ENCODE results near the gene B3GALT5.

B3GALT5 gene

DNA sequence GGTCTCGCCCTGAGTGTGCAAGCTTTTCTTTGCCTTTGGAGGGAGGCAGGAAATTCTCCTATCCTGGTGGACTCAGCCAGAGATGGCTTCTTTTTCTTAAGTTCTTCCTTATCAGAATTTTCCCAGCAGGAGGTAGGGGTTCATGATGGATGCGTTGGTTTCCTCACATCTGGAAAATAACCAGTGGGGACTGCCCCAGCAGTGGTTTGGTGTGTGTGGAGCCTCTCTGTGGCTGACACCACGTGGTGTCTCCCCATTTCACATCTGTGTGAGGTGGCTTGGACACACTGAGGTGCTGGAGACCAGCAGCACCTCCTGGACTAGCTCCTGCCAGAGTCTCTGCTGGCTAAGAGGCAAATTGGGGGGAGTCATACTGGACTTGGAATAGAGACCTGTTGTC is 32.6 kb downstream of the B3GALT5 start:
- no peak for DNase-seq (ENCODE audit: low read depth)

DNA sequence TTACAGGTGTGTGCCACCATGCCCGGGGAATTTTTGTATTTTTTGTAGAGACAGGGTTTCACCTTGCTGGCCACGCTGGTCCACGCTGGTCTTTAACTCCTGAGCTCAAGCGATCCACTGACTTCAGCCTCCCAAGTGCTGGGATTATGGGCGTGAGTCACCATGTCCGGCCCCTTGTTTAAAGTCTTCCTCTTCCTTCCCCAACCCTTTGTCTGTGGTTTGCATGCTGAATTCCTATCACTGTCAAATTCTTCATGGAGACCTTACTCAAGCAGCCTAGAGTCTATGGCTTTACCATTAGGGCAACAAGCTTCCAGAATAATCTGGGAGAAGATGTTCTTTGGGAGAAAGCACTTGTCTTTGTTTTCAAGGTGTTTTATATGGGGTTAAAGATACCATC is 34.7 kb downstream of the B3GALT5 start:
- DNase-seq (ENCODE audit: low read depth) = no peak

DNA sequence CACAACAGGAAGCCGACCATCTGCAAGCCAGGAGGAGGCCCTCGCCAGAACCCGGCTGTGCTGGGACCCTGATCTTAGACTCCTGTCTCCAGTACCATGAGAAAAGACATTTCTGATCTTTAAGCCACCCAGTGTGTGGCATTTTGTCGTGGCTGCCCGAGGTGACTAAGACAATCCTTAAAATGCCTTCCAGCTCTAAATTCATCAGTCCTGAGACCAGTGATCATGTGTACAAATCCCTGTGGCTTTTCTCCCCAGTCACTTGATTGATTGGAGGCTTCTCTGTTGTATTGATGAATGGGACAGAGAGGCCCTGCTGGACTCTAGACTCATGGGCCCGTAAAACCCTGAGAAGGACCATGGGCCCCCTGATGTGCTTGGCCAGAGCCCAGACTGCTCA is 36.1 kb downstream of the B3GALT5 start:
- DNase-seq (ENCODE audit: low read depth) = no peak

DNA sequence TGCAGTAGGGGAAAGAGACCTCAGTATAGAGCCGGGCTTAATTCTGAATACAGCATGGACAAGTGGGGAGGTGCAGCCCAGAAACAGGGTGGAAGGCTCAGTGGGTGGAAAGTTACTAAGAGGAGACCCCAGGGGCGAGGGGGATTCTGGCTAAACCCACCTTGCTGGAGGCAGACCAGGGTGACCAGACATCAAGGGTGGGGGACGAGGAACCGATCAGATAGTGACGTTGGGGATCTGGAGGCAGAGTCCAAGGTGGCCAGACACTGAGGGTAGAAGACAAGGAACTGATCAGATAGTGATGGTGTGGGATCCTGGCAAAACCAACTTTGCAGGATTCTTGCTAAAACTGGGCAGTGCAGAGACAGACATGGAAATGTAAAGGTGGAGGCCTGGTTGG is 36.8 kb downstream of the B3GALT5 start:
- DNase-seq (ENCODE audit: low read depth) = no peak

DNA sequence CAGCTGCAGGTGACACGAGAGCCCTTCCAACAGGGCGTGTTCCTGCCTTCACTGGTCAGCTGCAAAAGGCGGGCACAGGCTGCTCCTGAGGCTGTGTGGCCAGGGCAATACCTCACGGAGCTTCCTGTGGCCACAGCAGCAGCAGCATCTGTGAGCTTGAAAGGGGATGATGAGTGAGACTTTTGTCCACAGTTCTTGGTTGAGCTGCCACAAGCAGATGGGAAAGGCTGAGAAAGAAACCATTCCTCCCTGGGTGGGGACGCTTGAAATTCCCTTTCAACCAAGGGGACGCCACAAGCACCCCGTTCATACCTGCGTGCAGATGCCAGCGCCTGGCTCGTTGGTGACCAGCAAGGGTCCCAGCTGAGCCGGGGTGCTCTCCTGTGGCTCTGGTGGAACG is 37.6 kb downstream of the B3GALT5 start:
- DNase-seq (ENCODE audit: low read depth) = no peak

DNA sequence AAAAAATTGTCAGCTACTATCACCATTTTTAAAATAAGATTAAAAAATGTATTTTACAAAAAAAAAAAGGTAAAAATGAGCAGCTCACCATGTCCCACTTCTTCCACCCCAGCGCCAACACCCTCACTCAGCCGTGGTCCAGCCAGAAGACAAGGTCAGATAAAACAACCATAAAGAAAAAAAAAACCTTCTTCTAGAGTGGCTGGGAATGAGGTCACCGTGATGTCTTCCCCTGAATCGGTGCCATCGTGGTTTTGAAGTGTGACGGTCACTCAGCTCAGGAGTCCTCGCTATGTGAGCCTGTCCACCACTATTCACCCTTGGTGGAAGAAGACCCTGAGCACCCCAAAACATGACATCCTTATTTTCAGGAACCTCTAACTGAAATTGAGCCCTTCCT is 38.1 kb downstream of the B3GALT5 start:
- DNase-seq (ENCODE audit: low read depth) = no peak

DNA sequence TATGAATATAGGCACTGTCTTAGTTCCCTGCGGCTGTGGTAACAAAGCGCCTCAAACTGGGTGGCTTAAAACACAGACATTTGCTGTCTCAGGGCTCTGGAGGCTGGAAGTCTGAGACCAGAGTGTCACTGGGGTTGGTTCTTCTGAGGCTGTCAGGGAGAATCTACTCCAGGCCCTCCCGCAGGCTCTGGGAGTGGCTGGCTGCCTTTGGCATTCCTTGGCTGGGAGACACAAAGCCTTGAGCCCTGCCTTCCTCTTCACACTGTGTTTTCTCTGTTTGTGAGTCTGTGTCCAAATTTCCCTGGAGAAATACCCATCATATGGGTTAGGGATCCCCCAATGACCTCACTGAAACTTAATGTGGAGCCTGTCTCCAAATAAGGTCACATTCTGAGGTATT is 38.5 kb downstream of the B3GALT5 start:
- DNase-seq (ENCODE audit: low read depth) = no peak

DNA sequence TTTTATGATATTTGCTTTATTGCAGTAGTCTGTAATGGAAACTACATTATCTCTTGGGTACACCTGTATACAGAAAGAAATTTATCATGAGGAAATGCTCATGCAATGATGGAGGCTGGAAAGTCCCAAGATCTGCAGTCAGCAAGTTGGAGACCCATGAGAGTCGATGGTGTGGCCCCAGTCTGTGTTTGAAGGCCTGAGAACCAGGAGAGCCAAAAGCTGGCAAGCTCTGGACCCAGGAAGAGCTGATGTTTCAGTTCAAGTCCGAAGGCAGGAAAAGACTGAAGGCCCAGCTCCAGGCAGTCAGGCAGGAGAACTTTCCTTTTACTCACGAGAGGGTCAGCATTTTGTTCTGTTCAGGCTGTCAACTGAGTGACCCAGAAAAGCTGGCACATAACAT is 42.2 kb downstream of the B3GALT5 start:
- no peak for DNase-seq (ENCODE audit: low read depth)

DNA sequence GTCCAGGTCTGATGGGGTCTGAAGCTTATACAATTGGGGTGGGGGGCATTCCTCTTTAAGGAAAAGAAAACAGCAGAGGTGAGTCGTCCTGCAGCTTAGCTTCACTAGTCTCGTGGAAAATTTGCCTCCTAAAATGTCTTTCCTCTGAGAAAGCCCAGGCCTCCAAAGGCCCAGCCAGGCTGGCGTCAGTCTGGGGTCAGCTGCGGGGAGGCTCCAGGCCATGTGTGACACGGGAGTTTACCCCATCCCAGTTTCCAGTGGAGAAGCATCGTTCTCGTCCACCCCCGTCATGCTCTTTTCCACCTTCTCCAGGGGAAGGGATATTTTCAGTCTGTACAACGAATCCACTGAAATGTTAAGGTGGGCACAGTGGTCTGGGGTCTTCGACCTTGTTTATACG is 42.8 kb downstream of the B3GALT5 start:
- DNase-seq (ENCODE audit: low read depth) = no peak

DNA sequence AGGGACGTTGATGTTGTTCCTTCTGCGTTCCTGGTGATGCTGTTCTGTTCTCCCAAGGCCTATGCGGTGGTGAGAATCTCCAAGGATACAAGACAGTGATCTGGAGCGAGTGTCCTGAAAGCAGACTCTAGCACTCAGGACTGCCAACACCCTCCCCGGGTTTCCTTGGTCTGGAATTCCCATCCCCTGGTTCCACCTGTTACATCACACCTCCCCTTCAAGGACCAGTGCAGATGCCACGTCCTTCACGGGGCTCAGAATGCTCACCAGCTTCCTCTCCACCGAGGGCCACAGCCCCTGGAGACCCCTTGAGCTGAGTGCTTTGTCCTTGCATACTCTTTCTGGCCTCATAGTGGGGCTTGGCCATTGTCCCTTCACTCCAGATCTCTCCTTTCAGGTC is 43.5 kb downstream of the B3GALT5 start:
- DNase-seq (ENCODE audit: low read depth) = no peak

DNA sequence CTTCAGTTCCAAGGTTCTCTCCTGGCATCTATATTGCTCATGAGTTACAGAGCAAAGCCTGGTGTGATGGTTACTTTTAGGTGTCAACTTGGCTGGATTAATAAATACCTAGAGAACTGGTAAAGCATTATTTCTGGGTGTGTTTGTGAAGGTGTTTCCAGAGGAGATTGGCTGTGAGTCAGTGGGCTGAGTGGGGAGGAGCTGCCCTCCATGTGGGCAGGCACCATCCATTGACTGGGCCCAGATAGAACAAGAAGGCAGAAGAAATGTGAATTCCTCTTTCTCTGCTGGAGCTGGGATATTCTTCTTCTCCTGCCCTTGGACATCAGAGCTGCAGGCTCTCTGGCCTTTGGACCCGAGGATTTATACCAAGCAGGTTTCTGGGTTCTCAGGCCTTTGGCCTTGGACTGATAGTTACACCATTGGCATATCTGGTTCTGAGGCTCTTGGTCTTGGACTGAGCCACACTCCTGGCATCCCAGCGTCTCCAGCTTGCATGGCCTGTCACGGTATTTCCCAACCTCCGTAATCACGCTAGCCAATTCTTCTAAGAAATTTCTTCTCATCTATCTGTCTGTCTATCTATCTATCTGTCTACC is 44.5 kb downstream of the B3GALT5 start:
- DNase-seq (ENCODE audit: low read depth) = no peak

DNA sequence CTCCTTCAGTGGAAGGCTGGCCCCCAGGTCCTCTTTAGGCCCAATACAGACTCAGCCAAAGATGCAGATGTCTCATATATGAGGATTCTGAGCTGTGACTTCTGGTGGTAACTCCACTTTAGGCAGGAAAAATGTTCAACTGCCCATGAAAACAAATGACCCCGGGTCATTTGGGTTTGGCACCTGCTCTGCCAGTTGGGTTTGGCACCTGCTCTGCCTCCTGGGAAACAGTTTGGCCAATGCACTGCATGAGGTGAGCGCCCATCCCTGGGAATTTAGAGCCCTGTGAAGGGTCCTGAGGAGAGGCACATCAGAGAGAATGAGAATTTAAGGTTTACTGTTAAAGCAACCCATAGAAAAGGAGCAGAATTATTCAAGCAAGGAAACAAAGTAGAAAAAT is 45.3 kb downstream of the B3GALT5 start:
- no peak for DNase-seq (ENCODE audit: low read depth)

DNA sequence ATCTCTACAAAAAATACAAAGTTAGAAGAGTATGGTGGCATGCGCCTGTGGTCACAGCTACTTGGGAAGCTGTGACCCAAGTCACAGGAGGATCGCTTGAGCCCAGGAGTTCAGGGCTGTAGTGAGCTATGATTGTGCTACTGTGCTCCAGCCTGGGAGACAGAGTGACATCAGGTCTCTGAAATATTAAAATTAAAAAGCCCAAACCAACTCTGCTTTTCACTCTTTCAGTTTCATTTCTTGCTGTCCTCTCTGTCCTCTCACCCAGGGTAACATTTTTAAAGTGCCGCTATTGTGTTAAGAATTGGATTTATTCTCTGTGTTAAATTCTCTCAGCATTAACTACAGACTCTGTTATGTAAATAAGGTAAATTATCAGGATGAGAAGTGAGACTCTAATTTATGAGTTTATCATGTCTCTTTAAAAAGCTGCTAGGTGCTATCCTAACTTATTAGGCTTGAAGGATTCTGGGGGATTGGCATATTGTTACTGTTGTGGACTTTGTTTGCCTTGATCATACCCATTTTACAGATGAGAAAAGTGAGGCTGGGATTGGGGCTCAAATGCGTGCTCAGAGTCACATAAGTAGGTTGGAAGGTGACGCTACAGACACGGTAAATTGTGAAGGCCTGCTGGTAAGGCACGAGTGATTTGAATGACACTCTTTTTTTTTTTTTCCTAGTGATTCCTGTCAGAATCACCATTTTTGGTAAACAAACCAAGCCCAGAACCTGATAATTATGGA is 46.5 kb downstream of the B3GALT5 start:
- no peak for DNase-seq (ENCODE audit: low read depth)

DNA sequence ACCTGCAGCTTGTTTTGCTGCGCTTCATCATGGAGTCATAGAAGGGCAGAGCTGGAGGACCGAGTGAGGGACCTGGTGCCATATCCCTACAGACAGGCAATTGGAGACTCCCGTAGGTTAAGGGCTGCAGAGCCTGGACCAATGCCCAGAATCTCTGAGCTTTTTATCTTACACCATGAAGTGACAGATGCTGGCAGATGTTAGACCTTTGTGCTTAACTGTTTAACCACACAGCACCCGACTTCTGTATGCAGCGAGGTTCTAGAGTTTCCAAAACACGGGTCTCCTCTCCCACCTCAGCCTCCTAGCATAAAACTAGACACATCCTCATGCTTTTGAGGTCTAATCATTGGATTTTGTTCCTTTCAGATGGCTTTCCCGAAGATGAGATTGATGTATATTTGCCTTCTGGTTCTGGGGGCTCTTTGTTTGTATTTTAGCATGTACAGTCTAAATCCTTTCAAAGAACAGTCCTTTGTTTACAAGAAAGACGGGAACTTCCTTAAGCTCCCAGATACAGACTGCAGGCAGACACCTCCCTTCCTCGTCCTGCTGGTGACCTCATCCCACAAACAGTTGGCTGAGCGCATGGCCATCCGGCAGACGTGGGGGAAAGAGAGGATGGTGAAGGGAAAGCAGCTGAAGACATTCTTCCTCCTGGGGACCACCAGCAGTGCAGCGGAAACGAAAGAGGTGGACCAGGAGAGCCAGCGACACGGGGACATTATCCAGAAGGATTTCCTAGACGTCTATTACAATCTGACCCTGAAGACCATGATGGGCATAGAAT is 47.6 kb downstream of the B3GALT5 start:
- no peak for DNase-seq (ENCODE audit: low read depth)

DNA sequence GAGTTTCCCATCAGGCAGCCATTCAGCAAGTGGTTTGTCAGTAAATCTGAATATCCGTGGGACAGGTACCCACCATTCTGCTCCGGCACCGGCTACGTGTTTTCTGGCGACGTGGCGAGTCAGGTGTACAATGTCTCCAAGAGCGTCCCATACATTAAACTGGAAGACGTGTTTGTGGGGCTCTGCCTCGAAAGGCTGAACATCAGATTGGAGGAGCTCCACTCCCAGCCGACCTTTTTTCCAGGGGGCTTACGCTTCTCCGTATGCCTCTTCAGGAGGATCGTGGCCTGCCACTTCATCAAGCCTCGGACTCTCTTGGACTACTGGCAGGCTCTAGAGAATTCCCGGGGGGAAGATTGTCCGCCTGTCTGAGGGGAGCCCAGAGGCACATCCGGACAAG is 48.4 kb downstream of the B3GALT5 start:
- no peak for DNase-seq (ENCODE audit: low read depth)

DNA sequence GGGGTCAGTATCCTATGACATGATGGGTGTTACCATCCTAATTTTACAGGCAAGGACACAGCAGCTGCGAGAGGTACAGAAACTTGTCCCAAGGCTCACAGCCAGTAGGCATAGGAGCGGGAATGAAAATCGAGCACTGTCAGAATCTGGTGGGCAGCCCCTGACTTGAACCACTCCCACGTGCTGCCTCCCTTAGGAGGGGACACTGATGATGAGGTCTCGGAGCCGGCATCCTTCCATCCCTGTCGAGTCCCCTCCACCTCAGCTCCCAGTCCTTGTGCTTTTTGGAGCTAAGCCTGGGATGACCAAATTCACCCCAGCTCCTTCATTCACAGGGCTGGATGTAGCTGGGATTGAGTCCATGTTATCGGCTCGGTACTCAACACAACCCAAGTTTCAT is 49.0 kb downstream of the B3GALT5 start:
- no peak for DNase-seq (ENCODE audit: low read depth)

DNA sequence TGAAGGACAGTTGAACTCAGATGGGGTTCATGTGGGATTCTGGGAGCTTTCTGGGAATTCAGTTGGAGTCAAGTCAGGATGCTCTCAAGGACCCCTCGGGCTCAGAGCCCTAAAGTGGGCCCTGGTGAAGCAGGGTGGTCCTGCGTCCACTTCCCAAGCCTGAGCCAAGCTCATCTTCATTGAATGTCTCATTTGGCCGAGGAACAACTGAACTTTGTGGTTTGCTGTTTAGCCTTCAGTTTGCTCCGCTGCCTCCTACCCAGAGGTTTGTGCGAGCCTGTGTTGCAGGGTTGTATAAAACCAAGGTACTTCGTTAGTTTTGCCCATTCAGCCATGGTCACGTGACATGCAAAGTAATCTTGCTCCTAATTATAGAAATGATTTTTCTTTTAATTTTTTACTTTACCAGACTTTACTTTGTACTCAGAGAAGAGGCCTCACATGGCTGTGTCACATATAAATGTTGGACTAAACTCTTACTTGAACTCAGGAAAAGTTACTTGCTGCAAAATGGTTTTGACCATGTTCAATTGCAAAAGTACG is 49.7 kb downstream of the B3GALT5 start:
- no peak for DNase-seq (ENCODE audit: low read depth)

DNA sequence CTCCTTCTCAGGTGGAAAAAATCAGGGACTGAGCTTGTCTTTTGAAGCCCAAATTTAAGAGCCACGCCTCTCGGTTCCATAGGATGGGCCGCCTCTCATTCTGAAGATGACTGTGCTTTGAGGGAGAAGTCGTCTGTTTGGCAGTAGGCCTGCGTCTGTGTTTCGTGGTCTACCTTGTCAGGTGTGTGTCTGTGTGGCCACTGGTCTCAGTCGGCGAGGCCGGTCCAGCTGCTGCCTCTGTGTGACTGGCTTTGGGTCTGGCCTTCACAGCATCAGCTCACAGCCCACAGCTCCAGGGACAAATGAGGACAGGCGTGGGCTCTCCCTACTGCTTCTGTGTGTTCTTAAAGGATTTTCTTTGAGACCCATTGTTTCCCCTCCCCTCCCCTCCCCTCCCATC is 50.3 kb downstream of the B3GALT5 start:
- DNase-seq (ENCODE audit: low read depth) = no peak

DNA sequence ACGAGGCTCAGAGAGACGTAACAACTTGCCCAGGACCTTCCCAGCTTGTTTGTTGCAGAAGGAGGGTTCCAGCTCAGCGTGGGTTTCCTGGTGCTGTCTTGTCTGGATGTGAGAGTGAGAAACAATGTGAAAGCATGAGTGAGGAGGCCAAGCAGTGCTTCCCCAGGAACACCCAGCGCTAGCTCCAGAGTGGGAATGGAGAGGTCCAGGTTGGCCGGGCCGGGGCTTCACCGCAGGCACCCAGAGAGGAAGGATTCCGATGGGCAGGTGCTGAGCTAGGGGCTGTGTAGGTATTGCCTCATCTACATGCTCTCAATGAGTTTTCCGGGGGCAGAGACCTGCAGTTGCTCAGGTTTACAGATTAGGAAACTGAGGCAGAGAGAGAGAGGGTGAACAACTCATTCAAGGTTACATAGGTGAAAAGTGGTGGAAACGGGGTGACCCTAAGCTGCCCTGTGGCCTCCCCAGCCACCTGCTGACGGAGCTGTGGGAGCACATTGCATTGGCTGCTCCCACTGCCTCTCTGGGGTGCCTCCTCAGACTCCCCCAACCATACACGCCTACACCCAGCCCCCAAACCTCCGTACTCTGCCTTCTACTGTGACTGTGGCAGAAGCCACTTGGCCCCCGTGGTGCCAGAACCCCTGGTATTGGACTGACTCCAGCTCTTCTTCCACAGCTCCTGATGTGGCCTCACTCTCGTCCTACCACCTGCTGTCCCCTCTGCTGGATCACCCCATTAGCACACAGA is 51.2 kb downstream of the B3GALT5 start:
- no peak for DNase-seq (ENCODE audit: low read depth)

DNA sequence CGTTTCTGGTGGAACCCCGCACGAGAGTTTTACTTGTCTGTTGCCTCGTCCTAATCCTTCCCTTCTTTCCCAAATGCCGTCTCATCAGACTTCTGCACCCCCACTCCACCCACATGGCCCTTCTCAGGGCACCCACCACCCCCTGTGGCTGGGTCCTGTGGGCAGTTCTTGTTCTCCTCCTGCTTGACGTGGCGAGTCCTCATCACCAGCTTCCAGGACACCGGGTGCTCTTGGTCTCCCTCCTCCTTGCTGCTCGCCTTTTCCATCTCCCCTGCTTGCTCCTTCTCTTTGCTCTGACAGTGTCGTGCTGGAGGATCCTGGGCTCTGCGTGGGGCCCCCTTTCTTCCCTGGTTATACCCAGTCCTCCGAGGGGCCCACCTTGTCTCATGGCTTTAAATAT is 51.8 kb downstream of the B3GALT5 start:
- DNase-seq (ENCODE audit: low read depth) = no peak

DNA sequence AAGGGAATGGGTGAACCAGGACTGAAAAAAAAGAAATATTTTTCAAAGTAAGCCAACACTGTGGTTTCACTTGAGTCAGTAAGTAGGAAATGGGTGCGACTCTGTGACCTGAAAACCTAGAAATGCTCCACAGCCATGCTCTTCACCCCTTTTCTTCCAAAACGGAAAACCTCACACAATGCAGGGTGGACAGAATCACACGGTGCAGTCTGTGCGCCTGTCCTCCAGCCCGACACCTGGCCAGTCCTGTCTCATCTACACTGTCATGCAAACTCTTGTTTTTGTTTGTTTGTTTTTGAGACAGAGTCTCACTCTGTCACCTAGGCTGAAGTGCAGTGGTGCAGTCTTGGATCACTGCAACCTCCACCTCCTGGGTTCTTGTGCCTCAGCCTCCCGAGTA is 53.3 kb downstream of the B3GALT5 start:
- no peak for DNase-seq (ENCODE audit: low read depth)

DNA sequence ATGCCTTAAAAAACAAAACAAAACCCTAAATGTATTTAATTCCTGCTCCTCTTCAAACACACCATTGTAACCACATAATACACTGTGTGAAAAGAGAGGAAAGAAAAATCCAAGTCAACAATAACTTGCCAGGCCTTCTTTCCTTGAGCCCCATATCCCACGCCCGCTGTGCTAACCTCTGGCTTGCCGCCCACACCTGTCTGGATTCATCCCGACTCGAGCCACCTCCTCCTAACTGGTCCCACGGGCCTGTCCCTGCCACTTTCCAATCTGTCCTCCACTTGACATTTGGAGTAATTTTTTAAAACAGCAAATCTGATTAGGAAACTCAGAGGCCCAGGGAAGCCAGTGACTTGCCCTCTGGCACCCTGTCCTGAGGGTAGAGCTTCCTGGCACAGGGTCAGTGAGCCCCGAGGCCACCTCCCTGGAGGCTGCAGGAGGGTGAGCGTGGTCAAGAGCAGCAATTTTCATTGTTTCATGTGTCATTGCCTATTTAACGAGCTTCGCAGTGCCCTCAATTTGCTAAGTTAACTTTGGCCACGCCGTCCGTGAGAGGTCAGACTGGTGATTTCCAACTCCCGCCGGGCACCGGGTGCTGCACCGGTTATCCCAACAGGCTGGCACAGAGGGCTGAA is 54.1 kb downstream of the B3GALT5 start:
- no peak for DNase-seq (ENCODE audit: low read depth)

Measured in stimulated activated CD8-positive, alpha-beta memory T cell treated with anti-CD3 and anti-CD28 coated beads, Interleukin-12 subunit alpha, Interleukin-12 subunit beta, amount 100 ng/mL, for 4 hours (primary cell).